Gastrocnemius medialis (tissue), 4 donors: ENCODE results near the gene SHPK. TPM values are rescaled to one million over a fixed set of nuclear protein-coding genes. Genes with fewer than 3 reads are reported as not detected.

Experiments used
- ATAC-seq, 2 donors: fragments of 150-250 bp; one replicate each; pipeline ENCODE4 v1.9.1; 2016
- DNase-seq, 2 donors: peaks; one replicate each; pipeline ENCODE4 v3.0.0-alpha.2; 2019
- H3K27ac ChIP-seq, 4 donors: fragments of 200-600 bp; sonication (generic); 1 replicate in 1 of 4; 2 replicates in 3 of 4; pipeline ENCODE4 v1.5.1; 2016 to 2018; ENCODE audit warnings: mild to moderate bottlenecking in 2 of 4, moderate library complexity in 1 of 4
- H3K27me3 ChIP-seq, 3 donors: fragments of 200-600 bp; sonication (generic) in 2 of 3; 1 replicate in 1 of 3; 2 replicates in 2 of 3; pipeline versions ENCODE4 v1.5.1 to v1.6.0; 2016 to 2019; ENCODE audit warnings: mild to moderate bottlenecking in 1 of 3, moderate library complexity in 1 of 3
- H3K36me3 ChIP-seq, 2 donors: fragments of 200-600 bp; sonication (generic) in 1 of 2; one replicate each; pipeline ENCODE4 v1.5.1; 2017 to 2018
- H3K4me1 ChIP-seq, 2 donors: fragments of 200-600 bp; sonication (generic) in 1 of 2; one replicate each; pipeline ENCODE4 v1.5.1; 2016 to 2017; ENCODE audit warnings: mild to moderate bottlenecking in 2 of 2
- H3K4me3 ChIP-seq, 4 donors: fragments of 200-600 bp; sonication (generic) in 3 of 4; 1 replicate in 1 of 4; 2 replicates in 3 of 4; pipeline ENCODE4 v1.5.1; 2016 to 2019; ENCODE audit warnings: mild to moderate bottlenecking in 2 of 4
- H3K9me3 ChIP-seq, 3 donors: fragments of 200-600 bp; sonication (generic) in 2 of 3; 1 replicate in 1 of 3; 2 replicates in 2 of 3; pipeline ENCODE4 v1.5.1; 2016 to 2019
- CTCF ChIP-seq, 5 experiments: fragments of 450-650 bp in 3 of 5; fragments of 200-600 bp in 2 of 5; sonication (generic) in 2 of 5; IDR thresholded peaks in 4 of 5; conservative IDR thresholded peaks in 1 of 5; 1 replicate in 4 of 5; 2 replicates in 1 of 5; pipeline ENCODE4 v1.5.1; 2016 to 2019; ENCODE audit warnings: antibody characterized with exemption in 5 of 5, mild to moderate bottlenecking in 3 of 5, moderate library complexity in 3 of 5
- POLR2A ChIP-seq, 2 donors: fragments of 450-650 bp; IDR thresholded peaks; one replicate each; pipeline ENCODE4 v1.6.1; 2017; ENCODE audit warnings: antibody characterized with exemption in 2 of 2, mild to moderate bottlenecking in 2 of 2, moderate library complexity in 2 of 2
- in situ Hi-C, 4 donors: fragments of 200-750 bp; cut with MboI; loops; one replicate each; pipeline versions ENCODE4 v1.15.0 to v1.8.0; 2017; ENCODE audit warnings: low sequenced_read_pairs in 4 of 4
- intact Hi-C: fragments of 100-400 bp; cut with DNase I; formaldehyde crosslinking; loops from one replicate; pipeline ENCODE4 v1.15.1; 2023; ENCODE audit warnings: low total_unique reads
- total RNA-seq, 4 donors: library from RNA; depleted of rRNA; stranded (reverse); fragments of >200 nt; gene quantifications; one replicate each; pipeline versions ENCODE4 v1.1.0 to v1.2.3, GENCODE V29; 2016

Gene SHPK
- total RNA-seq, 4 donors from 2014 or later: 4.1 to 4.7 (median 4.4) TPM

- ATAC-seq (no peak), DNase-seq (no peak)
- Histone ChIP-seq H3K27ac (peak overlapping the region in 1 of 4 donors; percentile 25), H3K9me3 (no peaks in the 10 kb centered on the region), H3K36me3 (peaks cover 0 to 30% of the 10 kb centered on the region in 2 donors), H3K4me1 (peaks cover 0 to 3% of the 10 kb centered on the region in 2 donors), H3K27me3 (no peaks in the 10 kb centered on the region), H3K4me3 (no peak overlapping the region)
- no peak for TF ChIP-seq CTCF (IDR thresholded peaks at IDR 0.05 in 4 of 5, conservative IDR thresholded peaks at IDR 0.05 in 1 of 5)
- no peak for TF ChIP-seq POLR2A (IDR thresholded peaks at IDR 0.05)
- intact Hi-C loops: no loop called here
- in situ Hi-C loops: no loop called here
These were observed 41.1 kb downstream of the SHPK start for GRCh38 chr17:3594976-3595375.

- intact Hi-C loops (no loop called here), in situ Hi-C loops (no loop called here)
- Histone ChIP-seq H3K27me3 (no peaks in the 10 kb centered on the region), H3K4me1 (peaks cover 0 to 3% of the 10 kb centered on the region in 2 donors), H3K36me3 (peaks cover 0 to 38% of the 10 kb centered on the region in 2 donors), H3K4me3 (no peak overlapping the region), H3K9me3 (no peaks in the 10 kb centered on the region), H3K27ac (peak overlapping the region in 2 of 4 donors; percentile 21 to 25)
- DNase-seq: peak in 1 of 2 donors; percentile 37
- ATAC-seq: peak; percentile 40 to 41
- no peak for TF ChIP-seq CTCF (IDR thresholded peaks at IDR 0.05 in 4 of 5, conservative IDR thresholded peaks at IDR 0.05 in 1 of 5)
- peak in 1 of 2 donors; percentile 10 for TF ChIP-seq POLR2A (IDR thresholded peaks at IDR 0.05)
These were observed 41.8 kb downstream of the SHPK start for GRCh38 chr17:3594051-3594800.

GRCh38 chr17:3593384-3593783 is 42.7 kb downstream of the SHPK start:
- ATAC-seq (no peak), DNase-seq (no peak)
- in situ Hi-C loops: no loop called here
- Histone ChIP-seq H3K36me3 (peaks cover 0 to 39% of the 10 kb centered on the region in 2 donors), H3K4me3 (no peak overlapping the region), H3K9me3 (no peaks in the 10 kb centered on the region), H3K27me3 (no peaks in the 10 kb centered on the region), H3K27ac (no peak overlapping the region), H3K4me1 (peaks cover 0 to 3% of the 10 kb centered on the region in 2 donors)
- intact Hi-C loops: no loop called here
- TF ChIP-seq CTCF (IDR thresholded peaks at IDR 0.05 in 4 of 5, conservative IDR thresholded peaks at IDR 0.05 in 1 of 5): no peak
- no peak for TF ChIP-seq POLR2A (IDR thresholded peaks at IDR 0.05)

- Histone ChIP-seq H3K4me1 (peaks cover 0 to 3% of the 10 kb centered on the region in 2 donors), H3K36me3 (peaks cover 0 to 47% of the 10 kb centered on the region in 2 donors), H3K9me3 (no peaks in the 10 kb centered on the region), H3K27me3 (no peaks in the 10 kb centered on the region), H3K27ac (no peak overlapping the region), H3K4me3 (no peak overlapping the region)
- DNase-seq (no peak), ATAC-seq (no peak)
- TF ChIP-seq POLR2A (IDR thresholded peaks at IDR 0.05) (no peak), CTCF (IDR thresholded peaks at IDR 0.05 in 4 of 5, conservative IDR thresholded peaks at IDR 0.05 in 1 of 5) (no peak)
- intact Hi-C loops: no loop called here
- in situ Hi-C loops: no loop called here
These were observed 43.7 kb downstream of the SHPK start for GRCh38 chr17:3592216-3592860.
